HL-60 (cell line): ENCODE data around the gene CIT.

Experiments
- DNase-seq, 2 experiments: peaks; one replicate each; pipeline ENCODE4 v3.0.0-alpha.2; 2010 to 2020; ENCODE audit warnings: low read depth in 1 of 2, low spot score in 1 of 2
- H3K27ac ChIP-seq: fragments of 250-450 bp; sonication (Bioruptor Pico); replicated peaks from 2 replicates; pipeline ENCODE4 v1.5.1; 2020; ENCODE audit warnings: mild to moderate bottlenecking, moderate library complexity
- H3K27me3 ChIP-seq: fragments of 250-450 bp; sonication (Bioruptor Pico); 2 replicates; pipeline ENCODE4 v1.5.1; 2021; ENCODE audit warnings: mild to moderate bottlenecking, moderate library complexity; ENCODE audit not compliant: insufficient read depth, poor library complexity, severe bottlenecking
- H3K4me3 ChIP-seq: replicated peaks from 2 replicates; pipeline ENCODE4 v1.5.1; 2011; ENCODE audit warnings: mild to moderate bottlenecking, control low read depth, low read length; ENCODE audit not compliant: insufficient read depth
- CTCF ChIP-seq: IDR thresholded peaks from one replicate; pipeline ENCODE4 v1.5.1; 2011; ENCODE audit warnings: low read length, control low read depth, inconsistent platforms; ENCODE audit not compliant: insufficient read depth
- GABPA ChIP-seq: IDR thresholded peaks from 2 replicates; pipeline ENCODE4 v1.6.1; 2012; ENCODE audit warnings: low read depth
- POLR2AphosphoS5 ChIP-seq: IDR thresholded peaks from 2 replicates; pipeline ENCODE4 v1.6.1; 2012; ENCODE audit warnings: low read depth
- REST ChIP-seq: IDR thresholded peaks from 2 replicates; pipeline ENCODE4 v1.6.1; 2012; ENCODE audit warnings: low read depth; ENCODE audit not compliant: insufficient replicate concordance
- SPI1 ChIP-seq: IDR thresholded peaks from 2 replicates; pipeline ENCODE4 v1.6.1; 2012; ENCODE audit warnings: low read depth, mild to moderate bottlenecking, borderline replicate concordance

CIT gene

GRCh38 chr12:119843100-119843499 is 34.0 kb downstream of the CIT start:
- no peak overlapping the region for H3K27ac ChIP-seq
- H3K4me3 ChIP-seq = no peak overlapping the region
- DNase-seq = no peak
- TF ChIP-seq REST (no peak), SPI1 (no peak), CTCF (no peak), GABPA (no peak), POLR2AphosphoS5 (no peak)
- no peaks in the 10 kb centered on the region for H3K27me3 ChIP-seq

- no peak for TF ChIP-seq CTCF
- no peak for TF ChIP-seq REST
- TF ChIP-seq SPI1 = no peak
- no peak for TF ChIP-seq GABPA
- TF ChIP-seq POLR2AphosphoS5 = no peak
- Histone ChIP-seq H3K27me3 (no peaks in the 10 kb centered on the region), H3K27ac (no peak overlapping the region), H3K4me3 (no peak overlapping the region)
- DNase-seq = no peak
These were observed 34.7 kb downstream of the CIT start for GRCh38 chr12:119842380-119842779.

GRCh38 chr12:119841433-119842210 is 35.5 kb downstream of the CIT start:
- Histone ChIP-seq H3K27ac (no peak overlapping the region), H3K4me3 (no peak overlapping the region), H3K27me3 (no peaks in the 10 kb centered on the region)
- no peak for DNase-seq
- TF ChIP-seq REST (no peak), SPI1 (no peak), POLR2AphosphoS5 (no peak), GABPA (no peak), CTCF (no peak)
